ENCODE data around the gene SLC30A2. TPM values are rescaled to one million over a fixed set of nuclear protein-coding genes. Genes with fewer than 3 reads are reported as not detected.

The SLC30A2 gene
- total and polyA plus RNA-seq, 2 experiments from 2014 or later: 0.07 TPM; not detected in 1

GRCh38 chr1:26092422-26092821 is 46.5 kb upstream of the SLC30A2 start (continued):
- TF ChIP-seq ZNF462 (CRISPR knock-in tag; IDR thresholded peaks at IDR 0.05) (no peak), REST (IDR thresholded peaks at IDR 0.05; ENCODE audit: unreplicated experiment) (no peak), CTCF (conservative IDR thresholded peaks at IDR 0.05; ENCODE audit: low read depth in 2 of 2) (no peak)
